GM12872 (cell line): Measurements from ENCODE around the gene ATP8B3.

Source experiments
- TF ChIP-seq, protein P1 (sequence below): IDR thresholded peaks from 3 replicates; pipeline ENCODE4 v1.5.1; 2011; ENCODE audit warnings: low read depth, mild to moderate bottlenecking, low read length, moderate library complexity; ENCODE audit not compliant: insufficient read depth

Gene ATP8B3

DNA sequence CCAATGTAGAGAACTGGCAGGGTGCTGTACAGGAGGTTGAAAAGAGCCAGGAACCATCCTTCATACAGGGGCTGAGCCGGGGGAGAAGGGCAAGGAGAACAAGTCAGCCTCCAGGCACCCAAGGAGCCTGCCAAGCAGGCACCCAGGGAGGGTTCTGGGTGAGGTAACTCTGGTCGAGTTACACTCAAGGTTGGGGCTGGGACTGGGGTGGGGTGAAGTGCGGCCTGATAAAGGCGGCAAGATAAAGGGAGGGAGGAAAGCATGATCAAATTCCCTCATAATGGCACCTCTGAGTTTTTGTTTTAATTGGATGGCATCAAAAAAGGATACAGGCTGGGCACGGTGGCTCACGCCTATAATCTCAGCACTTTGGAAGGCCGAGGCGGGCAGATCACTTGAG is 25.0 kb downstream of the ATP8B3 start:
- TF ChIP-seq, protein P1, sequence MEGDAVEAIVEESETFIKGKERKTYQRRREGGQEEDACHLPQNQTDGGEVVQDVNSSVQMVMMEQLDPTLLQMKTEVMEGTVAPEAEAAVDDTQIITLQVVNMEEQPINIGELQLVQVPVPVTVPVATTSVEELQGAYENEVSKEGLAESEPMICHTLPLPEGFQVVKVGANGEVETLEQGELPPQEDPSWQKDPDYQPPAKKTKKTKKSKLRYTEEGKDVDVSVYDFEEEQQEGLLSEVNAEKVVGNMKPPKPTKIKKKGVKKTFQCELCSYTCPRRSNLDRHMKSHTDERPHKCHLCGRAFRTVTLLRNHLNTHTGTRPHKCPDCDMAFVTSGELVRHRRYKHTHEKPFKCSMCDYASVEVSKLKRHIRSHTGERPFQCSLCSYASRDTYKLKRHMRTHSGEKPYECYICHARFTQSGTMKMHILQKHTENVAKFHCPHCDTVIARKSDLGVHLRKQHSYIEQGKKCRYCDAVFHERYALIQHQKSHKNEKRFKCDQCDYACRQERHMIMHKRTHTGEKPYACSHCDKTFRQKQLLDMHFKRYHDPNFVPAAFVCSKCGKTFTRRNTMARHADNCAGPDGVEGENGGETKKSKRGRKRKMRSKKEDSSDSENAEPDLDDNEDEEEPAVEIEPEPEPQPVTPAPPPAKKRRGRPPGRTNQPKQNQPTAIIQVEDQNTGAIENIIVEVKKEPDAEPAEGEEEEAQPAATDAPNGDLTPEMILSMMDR = no peak

DNA sequence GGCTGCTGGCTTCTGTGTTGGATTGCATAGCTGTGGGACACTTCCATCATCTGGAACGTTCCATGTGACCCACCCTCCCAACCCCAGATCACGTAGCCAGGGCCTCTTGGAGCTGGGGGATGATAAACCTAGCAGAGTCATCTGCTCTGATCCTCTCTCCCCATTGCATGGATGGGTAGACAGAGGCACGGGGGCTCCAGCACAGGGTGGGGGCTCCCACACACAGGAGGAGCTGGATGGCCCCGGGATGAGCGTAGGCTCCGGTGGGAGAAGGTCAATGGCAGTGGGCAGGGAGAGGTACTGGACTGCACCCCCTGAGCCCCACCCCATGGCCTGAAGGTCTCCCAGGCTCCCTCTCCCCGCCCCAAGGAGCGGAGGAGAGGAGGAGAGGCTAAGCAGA is 25.4 kb downstream of the ATP8B3 start:
- TF ChIP-seq, protein P1 = no peak

- TF ChIP-seq, protein P1 = no peak
Observed at GRCh38 chr19:1785310-1785709, 26.8 kb downstream of the ATP8B3 start.

DNA sequence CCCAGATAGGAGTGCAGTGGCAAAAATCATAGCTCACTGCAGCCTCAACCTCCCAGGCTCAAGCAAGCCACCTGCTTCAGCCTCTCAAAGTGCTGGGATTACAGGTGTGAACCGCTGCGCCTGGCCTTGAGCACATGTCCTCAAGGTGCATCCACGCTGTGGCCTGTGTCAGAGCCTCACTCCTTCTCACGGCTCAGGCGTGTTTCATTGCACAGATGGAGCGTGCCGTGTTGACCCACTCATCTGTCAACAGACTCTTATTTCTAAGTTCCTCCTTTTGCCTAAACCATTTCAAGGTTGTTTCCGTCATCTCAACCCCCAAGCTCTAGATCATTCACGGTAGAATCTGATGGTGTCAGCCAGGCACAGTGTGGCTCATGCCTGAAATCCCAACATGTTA is 28.2 kb downstream of the ATP8B3 start:
- TF ChIP-seq, protein P1 = no peak

- TF ChIP-seq, protein P1 = no peak
Observed at GRCh38 chr19:1783354-1783753, 28.7 kb downstream of the ATP8B3 start.

DNA sequence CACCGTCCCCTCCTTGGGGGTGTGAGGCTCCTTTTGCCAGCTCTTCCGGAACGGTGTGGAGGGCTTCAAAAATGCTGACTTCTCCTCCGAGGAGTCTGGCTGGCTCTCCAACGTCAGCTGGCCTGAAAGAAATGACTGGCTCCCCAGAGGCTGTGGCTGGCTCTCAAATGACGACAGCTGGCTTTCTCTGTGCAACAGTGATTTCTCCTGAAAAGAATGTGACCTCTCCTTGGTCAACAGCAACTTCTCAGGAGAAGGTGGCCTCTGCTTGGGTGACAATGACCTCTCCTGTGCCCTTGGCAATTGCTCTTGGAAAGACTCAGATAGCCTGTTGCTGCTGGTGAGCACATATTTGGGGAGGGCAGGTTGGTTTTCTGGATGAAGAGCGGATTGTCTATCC is 29.6 kb downstream of the ATP8B3 start:
- TF ChIP-seq, protein P1 = no peak

DNA sequence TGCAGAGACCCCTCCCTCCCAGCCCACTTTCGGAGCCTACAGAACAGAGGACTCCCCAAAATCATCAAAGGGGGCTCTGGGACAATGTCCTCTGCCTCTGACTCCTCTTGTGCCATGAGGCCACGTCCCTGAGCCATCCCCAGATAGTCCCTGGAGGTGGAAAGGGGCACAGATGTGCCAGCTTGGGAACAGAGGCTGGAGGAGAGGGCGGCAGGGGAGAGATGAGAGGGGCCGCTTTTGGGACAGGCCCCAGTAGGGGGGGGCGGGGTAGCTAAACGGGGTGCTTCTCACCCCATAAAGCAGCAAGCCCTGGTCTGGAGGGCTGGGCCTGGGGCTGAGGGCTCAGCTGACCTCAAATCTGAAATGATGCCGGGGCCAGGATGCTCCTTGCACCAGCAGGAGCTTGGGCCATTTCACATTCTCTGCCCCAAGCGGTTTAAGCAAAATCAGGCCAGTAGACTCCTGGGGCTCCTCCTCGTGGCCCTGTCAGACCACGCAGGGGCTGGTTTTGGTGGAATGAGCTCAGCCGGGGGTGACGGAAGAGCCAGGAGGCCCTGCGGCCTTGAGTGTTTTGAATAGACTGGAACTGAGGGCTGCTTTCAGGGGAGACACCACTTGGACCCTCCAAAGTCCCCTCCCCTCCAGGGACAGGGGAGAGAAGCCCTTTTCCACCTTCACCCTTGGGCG is 31.7 kb downstream of the ATP8B3 start:
- TF ChIP-seq, protein P1 = peak; percentile 26; the same call in 1 of the 3 replicates
